GM12872 (cell line): Measurements from ENCODE around the gene SMC3.

Experiments used
- TF ChIP-seq, protein P1 (sequence below): IDR thresholded peaks from 3 replicates; pipeline ENCODE4 v1.5.1; 2011; ENCODE audit warnings: low read depth, mild to moderate bottlenecking, low read length, moderate library complexity; ENCODE audit not compliant: insufficient read depth

SMC3 gene

DNA sequence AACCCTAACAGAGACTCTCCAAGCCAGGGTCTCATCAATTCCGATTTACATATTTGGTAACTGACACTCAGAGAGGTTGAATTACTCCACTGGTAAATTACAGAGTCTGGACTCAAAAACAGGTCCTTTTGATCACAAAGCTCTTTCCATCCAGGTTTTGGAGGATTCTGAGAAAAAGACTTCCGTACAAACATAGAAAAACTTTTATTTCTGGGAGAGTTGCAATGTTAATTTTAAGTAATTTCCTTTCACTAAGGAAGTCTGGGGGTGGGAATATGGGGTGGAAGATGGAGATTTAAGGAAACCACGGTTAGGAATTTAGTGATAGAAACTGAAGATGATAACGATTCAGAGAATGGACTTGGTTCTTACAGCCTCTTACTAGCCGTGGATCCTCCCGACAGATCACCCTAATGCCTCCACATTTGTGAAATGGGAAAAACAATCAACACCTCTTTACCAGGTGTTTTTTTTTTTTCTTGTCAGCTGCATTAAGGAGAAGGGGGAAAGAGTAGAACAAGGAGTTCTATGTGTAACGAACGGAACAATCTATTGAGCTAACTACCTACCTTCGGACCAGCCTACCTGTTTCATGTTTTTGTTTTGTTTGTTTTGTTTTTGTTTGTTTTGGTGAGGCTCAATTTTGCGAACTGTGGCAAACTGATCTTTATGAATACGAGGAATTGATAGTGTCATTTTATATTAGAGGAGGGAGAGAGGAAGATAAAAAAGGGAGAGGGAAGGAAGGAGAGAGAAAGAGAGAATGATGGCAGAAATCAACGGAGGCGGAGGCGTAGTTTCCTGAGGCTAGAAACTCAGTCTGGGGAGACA lies 74.9 kb downstream of the SMC3 start:
- TF ChIP-seq, protein P1, sequence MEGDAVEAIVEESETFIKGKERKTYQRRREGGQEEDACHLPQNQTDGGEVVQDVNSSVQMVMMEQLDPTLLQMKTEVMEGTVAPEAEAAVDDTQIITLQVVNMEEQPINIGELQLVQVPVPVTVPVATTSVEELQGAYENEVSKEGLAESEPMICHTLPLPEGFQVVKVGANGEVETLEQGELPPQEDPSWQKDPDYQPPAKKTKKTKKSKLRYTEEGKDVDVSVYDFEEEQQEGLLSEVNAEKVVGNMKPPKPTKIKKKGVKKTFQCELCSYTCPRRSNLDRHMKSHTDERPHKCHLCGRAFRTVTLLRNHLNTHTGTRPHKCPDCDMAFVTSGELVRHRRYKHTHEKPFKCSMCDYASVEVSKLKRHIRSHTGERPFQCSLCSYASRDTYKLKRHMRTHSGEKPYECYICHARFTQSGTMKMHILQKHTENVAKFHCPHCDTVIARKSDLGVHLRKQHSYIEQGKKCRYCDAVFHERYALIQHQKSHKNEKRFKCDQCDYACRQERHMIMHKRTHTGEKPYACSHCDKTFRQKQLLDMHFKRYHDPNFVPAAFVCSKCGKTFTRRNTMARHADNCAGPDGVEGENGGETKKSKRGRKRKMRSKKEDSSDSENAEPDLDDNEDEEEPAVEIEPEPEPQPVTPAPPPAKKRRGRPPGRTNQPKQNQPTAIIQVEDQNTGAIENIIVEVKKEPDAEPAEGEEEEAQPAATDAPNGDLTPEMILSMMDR = no peak

DNA sequence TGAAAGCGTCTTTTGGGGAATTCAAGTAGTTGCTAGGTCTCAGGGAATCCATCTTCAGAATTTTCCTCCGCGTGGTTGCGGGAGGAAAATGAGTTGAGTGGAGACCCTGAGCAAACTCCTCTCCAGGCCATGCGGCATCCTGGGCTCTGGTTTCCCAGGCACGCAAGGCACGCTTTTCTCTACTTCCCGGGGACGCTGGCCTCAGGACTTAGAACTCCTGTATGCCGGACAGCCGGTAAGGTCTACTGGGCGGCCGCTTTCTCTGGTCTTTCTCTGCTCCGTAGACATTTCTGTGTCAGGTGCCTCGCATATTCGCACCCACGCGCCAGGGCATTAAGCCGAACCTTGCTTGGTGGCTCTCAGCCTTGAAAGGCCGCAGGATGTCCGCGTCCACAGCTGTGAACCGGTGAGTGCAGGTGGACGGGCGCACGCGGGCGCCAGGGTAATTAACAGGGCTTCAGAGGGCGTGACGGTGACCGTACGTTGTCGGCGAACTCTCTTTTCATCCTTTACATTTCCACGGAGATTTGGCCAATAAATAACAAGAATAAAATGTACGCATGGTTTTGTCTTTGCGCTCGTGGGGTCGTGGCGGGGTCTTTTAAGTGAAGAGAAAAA lies 75.6 kb downstream of the SMC3 start:
- TF ChIP-seq, protein P1 = no peak

DNA sequence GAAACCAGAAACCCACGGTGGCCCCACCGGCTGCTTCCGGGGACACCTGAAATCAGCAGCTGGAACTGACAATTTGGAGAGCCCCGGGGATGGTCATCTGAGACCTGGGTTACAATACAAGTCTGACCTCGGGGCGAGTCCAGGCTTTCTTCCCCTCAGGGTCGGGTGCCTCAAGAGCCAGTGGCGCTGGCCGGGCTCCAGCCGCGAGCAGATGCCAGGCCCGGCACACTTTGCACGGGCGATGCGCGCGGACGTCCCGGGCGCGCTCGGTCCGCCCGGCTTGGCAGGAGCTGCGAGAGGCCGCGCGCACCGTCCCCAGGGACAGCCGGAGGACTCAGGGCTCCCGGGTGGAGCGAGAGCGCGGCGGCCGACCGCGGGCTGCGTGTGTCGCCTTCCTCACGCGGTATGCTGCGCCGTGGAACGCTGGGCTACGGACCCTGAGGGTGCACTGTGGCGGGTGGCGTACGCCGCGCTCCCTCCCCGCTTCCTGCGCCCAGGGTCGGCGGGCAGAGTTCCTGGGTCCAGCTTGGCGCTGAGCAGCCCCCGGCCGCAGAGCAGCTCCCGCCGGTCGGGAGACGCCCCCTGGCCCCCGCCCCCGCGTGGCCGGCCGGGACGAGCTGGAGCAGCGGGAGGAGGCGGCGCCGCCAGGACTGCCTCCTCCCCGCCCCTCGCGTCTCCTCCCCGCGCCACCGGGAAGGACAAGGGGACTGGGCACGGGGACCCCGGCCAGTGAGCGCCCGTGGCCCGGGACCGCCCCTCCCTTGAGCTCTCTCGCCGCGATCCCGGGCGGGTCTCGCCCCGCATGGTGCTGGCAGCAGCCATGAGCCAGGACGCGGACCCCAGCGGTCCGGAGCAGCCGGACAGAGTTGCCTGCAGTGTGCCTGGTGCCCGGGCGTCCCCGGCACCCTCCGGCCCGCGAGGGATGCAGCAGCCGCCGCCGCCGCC lies 76.4 kb downstream of the SMC3 start, which contains the start of gene RBM20:
RBM20 (plus strand) TSS at position 684 of the 945 bp plus-strand sequence; CDS start at position 803, 119 bp downstream.
- TF ChIP-seq, protein P1 = no peak

DNA sequence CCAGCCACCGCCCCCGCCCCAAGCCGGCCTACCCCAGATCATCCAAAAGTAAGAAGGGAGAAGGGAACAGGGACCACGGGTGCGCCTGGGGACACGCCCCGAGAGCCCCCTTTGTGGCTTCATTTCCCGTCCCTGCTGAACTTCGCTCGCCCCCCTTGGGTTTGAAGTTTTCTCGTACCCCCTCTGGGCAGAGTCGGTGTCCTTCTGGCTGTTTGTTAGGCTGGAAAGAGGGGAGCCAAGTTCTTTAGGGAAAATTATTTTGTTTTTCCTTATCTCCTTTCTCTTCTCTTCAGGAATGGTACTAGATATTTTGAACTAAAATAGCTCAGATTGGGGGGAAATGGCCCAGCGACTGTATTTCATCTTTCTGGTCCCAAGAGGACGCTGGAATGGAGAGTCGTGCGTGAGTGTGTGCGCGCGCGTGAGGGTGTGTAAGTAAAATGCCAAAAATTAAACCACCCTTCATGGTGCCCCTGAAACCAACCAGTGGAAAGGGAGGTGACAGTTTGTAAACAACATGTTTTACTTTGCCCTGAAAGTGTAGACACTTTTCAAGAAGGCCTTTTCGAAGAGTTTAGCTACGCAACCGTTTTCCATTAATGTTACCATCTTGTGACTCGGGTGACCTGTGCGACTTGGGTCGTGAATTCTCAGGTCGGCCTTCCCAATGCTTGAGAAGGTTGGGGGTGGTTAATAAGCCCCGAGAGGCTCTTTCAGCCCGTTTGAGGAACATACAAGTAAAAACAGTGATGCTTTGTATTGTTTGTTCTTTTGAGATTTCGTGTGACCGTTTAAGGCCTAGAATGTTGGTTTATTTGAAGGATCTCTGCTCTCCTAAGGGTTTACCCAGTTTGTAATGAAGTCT lies 77.3 kb downstream of the SMC3 start:
- TF ChIP-seq, protein P1 = no peak

DNA sequence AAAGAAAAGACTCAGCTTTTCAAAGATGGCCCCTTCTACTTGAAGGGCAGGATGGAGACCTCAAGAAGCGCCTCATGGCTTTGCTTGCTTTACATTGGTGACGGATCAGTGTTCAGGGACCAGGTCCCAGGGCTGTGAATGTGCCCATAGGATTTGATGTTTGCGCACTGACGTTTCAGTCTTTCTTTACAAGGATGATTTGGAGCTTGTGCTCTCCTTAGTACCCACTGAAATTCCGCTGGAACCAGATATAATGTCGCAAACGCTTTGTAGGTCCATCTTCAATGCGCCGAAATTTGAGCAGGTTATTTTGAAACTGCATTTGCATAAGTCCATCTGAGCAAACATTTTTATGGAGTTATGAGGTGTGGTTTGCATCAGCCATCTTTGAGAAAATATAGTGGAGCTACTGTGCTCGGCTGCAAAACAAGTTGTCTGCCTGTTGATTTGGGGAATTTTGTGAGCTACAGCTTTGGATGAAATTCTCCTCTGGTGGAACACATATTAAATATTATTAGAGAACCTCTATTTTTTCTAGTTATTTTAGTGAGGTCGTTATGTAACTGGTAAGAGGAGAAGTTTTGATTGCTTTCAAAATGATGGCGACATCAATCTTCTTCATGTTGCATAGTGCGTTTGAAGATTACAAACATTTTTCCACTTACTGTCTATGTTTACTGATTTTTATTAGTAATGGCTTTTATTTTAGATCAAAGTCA lies 79.1 kb downstream of the SMC3 start:
- TF ChIP-seq, protein P1 = no peak

DNA sequence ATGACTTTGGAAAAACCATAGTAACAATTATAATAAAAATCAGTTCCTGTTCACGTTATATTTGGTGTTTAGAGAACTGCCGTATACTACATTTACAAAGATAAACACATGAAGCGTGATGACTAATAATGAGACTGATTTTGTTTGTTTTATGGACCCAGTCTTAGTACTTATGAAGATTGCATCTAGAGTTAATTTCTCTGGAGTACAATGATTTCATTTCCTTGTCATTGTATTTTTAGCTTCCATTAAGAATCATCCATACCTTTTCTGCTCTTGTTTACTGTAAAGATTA lies 79.6 kb downstream of the SMC3 start:
- TF ChIP-seq, protein P1 = no peak
